Stimulated activated CD8-positive, alpha-beta memory T cell treated with anti-CD3 and anti-CD28 coated beads, Interleukin-12 subunit alpha, Interleukin-12 subunit beta, amount 100 ng/mL, for 4 hours (primary cell): ENCODE data around the gene USP30.
A peak's percentile ranks its signal among the peaks of the same experiment; 100 is the strongest.
"Not testable (repeated sequence)": the region's sequence is repeated elsewhere in the genome, so short reads cannot be mapped to it uniquely, and the experiment has no call there.

Experiments
- DNase-seq: peaks from one replicate; pipeline ENCODE4 v3.0.0-alpha.2; 2020; ENCODE audit warnings: low read depth

Gene USP30, protein sequence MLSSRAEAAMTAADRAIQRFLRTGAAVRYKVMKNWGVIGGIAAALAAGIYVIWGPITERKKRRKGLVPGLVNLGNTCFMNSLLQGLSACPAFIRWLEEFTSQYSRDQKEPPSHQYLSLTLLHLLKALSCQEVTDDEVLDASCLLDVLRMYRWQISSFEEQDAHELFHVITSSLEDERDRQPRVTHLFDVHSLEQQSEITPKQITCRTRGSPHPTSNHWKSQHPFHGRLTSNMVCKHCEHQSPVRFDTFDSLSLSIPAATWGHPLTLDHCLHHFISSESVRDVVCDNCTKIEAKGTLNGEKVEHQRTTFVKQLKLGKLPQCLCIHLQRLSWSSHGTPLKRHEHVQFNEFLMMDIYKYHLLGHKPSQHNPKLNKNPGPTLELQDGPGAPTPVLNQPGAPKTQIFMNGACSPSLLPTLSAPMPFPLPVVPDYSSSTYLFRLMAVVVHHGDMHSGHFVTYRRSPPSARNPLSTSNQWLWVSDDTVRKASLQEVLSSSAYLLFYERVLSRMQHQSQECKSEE

DNA sequence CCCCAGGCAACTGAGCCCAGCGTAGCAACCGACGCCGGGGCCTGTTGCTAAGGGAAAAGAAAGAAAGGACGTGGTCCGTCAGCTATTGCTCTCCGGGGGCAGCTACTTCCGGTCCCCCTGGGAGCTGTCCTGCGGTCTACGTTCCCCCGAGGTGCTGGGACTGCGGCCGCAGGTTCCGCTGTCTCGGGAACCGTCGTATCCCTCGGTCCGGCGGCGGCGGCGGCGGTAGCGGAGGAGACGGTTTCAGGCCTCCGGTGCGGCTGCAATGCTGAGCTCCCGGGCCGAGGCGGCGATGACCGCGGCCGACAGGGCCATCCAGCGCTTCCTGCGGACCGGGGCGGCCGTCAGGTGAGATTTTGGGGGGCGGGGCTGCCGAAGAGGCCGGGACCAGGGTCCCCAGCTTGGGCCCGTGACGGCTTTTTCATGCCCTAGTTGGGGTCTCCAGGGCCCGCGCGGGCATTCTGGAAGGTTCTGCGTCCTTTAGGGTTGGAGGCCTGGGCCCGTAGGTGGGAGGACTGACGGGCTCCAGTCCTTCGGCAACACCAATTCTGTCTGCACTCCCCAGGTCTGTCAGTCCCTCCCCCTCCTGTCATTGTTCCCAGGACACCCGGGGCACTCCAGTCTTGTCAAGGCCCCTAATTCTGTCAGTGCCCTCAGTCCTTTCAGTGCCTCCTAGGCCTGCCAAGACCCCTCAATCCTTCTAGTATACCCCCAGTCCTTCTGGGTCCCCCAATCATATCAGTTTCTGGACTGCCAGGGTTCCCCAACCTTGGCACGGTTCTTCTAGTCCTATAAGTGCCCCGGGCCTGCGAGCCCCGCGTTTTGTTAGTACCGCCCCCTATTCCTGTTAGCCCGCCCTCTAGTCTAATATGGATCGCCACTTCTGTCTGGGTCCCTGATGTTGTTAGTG lies at the start of gene USP30:
Gene USP30 (plus strand): TSS at position 163 of the 910 bp plus-strand sequence. CDS start 103 bp downstream, at position 266.
- peak; percentile 71 for DNase-seq

DNA sequence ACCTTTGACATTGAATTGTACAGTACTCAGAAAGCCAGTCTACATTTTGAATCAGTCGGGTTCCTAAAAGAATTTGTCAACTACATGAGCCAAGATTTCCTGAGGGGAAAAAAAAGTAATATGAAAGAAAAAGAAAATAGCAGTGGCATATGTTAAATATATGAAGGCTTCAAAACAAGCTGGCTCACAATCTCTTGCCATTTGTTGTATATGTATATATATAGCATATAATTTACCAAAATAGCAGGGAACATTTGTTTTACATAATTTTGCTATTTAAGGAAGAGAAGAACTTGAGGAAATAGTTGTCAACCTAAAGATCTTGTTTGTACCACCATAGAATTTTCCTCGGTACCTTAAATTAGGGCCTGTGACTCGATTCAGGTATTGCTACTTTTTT lies 48.4 kb upstream of the USP30 start:
- DNase-seq = no peak

DNA sequence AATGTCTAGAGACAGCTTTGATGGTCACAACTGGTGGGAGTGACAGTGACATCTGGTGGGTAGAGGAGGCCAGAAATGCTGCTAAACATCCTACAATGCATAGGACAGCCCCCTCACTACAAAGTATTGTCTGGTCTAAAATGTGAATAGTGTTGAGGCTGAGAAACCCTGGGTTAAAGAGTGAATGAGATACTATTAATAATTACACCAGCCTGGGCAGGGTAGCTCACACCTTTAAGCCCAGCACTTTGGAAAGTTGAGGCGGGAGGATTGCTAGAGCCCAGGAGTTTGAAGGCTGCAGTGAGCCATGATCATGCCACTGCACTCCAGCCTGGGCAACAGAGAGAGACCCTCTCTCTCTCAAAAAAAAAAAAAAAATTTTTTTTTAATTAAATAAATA lies 42.6 kb upstream of the USP30 start:
- DNase-seq = no peak

DNA sequence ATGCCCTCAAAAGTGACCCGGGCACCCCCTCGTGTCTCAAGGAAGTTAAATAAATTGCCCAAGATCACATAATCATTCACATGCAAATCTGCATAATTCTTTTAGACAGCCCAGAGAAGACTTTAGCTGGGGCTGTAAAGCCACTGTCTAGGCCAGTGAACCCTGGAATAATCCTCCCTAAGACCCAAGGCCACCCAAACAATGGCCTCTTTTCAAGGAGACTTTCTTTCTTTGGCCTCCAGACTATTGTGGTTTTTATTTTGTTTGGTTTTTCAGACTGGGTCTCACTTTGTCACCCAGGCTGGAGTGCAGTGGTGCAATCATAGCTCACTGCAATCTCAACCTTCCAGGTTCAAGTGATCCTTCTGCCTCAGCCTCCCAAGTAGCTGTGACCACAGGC lies 42.1 kb upstream of the USP30 start:
- DNase-seq = no peak

DNA sequence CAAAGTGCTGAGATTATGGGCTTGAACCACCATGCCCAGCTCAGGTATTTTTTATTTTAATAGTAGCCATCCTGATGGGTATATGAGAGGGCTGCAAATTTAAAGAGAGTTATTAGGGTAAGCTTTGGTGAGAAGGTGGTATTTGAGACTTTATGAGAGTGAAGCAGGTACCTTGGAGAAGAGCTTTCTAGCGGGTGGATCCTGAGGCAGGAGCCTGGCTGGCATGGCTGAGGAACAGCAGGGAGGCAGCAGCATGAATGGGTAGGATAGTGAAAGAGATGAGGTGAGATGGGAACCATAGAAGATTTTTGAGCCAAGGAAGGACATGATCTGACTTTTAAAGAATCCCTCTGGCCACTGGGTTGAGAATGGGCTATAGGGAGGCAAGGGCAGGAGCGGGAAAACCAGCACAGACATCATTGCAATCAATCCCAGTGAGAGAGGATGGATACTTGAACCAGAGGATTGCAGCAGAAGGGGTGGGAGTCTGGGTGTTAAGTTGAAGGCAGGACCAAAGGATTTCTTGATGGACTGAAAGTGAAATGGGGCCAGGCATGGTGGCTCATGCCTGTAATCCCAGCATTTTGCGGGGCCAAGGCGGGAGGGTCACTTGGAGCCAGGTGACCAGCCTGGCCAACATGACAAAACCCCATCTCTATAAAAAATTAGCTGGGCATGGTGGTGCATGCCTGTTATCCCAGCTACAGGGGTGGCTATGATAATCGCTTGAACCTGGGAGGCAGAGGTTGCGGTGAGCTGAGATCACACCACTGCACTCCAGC lies 37.2 kb upstream of the USP30 start:
- no peak for DNase-seq

DNA sequence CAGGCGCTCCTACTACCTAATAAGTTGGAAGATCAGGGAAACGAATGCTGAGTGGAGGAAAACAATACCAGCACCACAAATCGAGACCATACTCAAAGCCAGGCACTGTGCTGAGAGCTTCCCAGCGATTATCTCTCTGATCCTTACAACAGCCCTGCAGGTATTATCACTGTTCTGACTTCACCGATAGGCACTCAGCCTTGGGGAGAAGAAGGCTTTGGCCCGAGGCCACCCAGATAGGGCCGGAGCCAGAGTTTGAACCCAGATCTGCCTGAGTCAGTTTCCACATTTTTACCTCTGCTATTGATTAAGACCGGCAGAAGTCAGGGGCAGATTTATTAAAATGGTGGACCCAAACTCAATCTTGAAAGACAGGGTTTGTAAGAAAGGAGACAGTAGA lies 36.4 kb upstream of the USP30 start:
- DNase-seq = no peak

DNA sequence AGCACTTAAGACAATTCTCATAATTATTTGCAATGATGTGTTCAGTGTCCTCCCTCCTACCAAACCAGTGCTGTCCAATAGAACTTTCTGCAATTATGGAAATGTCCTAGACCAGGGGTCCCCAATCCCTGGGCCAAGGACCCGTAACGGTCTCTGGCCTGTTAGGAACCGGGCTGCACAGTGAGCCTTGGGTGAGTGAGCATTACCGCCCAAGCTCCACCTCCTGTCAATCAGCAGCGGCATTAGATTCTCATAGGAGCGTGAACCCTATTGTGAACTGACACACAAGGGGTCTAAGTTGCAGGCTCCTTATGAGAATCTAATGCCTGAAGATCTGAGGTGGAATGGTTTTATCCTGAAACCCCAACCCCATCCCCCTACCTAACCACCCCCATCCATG lies 35.4 kb upstream of the USP30 start:
- no peak for DNase-seq

DNA sequence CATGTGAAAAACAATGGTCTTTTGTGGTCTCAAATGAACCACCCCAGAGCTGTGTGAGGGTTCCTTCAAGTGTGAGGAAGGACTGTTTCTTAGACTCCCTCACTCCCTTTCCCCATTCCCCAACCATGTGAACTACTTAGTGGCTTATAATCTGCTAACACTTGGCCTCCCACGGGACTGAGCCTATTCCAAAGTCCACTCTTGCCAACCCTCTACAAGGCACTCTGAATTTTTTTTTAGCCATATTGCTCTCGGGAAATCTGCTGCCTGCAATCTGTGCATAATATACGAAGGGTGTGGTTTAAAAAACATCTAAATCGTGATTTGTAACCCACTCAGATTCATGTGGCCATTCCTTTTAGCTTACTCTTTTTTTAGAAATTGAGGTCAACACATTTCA lies 34.1 kb upstream of the USP30 start:
- no peak for DNase-seq

DNA sequence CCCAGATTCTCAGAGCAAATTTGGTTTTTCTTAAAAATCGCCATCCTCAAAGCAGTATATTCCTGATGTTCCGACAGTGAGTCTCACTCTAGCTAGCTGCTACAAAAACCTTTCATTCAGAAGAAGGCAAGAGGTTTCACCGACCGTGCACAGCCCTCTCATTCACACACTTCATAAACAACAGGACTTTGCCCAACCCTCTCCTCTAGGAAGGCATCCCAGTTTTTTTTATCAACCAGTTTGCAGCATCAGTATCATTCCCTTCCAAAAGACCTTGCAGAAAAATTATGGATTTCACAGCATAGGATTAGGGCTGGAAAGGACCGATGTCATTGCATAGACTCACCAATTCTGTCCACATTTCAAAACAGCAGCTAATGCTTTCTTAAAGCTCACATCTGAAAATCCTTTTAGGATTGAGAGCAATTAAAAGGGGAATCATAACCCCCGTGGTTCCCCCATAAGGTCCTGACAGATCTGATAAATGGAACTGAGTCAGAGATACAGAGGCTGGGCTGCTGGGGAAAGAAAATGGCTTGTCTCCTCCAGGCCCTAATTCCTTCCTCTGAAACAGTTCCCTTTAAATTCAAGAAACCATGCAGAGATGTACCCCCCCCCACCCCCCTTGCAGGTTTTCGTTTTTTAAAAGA lies 32.1 kb upstream of the USP30 start:
- DNase-seq = no peak

DNA sequence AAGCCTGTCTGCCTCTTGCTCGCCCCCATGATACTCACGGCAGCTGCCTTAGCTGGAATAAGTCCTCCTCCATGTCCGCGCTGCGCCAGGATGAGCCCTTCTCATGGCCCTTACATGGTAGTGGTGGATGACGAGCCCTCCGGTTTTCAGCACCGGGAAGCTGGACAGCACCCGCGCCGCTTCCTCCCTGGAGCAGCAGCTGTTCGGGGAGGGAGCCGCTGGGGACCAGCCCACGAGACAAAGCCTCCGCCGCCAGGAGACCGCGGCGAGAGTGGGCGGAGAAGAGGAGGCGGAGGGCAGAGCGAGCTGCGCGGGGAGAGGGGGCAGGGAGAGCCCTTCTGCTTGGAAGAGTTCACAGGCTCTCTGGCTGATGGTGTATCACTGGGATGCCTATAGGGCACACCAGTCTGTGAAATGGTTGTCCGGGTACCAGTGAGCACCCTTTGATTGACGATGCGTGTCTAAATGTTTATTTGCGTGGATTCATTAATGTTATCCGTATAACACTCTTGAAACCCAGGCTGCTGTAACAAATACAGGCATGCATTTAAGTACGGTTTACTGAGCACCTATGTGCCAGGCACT lies 31.5 kb upstream of the USP30 start, which contains the start of gene SVOP:
Gene SVOP (minus strand): TSS at position 273 of the 585 bp plus-strand sequence. CDS start 200 bp downstream, at position 73.
- DNase-seq = peak; percentile 0

DNA sequence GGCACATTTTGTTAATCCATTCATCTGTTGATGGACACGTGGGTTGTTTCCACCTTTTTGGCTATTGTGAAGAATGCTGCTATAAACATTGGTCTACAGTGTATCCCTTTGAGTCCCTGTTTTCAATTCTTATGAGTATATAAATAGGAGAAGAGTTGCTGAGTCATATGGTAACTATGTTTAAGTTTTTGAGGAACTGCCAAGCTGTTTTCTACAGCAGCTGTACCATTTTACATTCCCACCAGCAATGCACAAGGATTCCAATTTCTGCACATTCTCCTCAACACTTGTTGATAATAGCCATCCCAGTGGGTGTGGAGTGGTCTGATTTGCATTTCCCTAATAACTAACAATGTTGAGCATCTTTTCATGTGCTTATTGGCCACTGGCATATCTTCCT lies 24.6 kb upstream of the USP30 start:
- DNase-seq = no peak

DNA sequence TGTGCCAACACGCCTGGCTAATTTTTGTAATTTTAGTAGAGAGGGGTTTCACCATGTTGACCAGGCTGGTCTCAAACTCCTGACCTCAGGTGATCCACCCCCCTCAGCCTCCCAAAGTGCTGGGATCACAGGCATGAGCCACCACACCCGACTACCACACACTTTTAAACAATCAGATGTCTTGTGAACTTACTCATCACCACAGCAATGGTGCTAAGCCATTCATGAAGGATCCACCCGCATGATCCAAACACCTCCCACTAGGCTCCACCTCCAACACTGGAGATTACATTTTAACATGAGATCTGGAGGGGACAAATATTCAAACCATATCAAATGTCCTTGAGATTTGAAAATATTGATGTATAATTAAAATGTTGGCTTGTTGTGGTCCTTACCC lies 23.8 kb upstream of the USP30 start:
- DNase-seq = not testable (repeated sequence)

DNA sequence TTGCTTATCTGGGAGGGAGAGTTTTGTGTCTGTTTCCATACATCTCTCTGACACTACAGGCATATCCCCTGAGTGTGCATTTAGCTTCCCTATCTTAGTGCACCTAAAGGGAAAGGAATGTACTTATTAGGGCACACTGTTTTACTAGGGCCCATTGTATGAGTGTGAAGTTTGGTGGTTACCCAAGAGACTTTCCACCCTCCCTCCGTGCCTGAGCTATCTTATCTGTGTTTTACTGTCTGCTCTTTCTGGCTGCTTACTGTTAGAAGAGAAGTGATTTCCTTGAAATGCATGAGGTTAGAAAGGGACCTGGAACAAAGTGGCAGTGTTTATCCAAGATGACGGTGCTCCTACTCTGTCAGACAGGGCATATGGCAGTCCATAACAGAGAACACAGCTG lies 23.0 kb upstream of the USP30 start:
- DNase-seq = no peak

DNA sequence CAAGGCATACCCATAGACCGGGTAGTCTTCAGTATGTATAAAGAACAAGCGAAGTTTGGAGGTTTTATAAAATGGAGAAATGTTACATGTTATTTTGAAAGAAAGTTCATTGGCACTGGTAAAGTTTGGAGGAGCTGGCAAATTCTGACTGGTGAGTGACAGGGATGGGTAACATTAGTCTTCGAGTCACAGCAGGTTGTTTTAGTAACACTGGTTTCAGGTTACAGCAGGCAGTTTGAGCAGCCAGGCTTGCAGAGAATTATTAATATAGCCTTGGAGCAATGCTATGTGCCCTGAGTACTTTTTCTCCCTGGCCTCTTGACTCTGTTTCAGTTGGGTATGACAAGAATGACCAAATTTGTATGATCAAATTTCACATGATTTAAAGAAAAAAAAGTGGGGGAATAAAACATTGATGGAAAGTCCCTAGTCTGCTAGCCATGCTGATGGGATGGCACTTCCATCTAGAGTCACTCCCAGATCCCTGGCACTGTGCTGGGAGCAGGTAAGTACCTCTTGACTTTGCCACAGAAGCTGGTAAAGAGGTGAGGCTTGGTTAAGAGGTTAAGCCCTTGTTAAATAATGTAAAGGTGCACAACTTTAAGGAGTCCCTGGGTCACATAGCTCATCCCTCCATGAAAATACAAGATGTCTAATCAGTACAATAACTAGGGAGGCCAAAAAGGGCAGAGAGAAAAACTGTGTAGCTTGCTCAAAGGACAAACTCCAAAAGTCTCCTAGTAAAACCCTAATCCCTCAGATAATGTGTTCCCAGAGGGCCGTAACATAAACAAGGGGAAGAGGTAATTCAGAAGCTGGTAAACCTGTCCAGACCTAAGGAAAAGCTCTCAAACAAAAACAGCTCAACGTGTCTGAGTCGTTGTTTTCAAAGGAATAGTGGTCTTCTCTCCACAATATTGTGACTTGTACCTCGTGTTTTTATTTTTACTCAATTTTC lies 18.9 kb upstream of the USP30 start:
- no peak for DNase-seq

DNA sequence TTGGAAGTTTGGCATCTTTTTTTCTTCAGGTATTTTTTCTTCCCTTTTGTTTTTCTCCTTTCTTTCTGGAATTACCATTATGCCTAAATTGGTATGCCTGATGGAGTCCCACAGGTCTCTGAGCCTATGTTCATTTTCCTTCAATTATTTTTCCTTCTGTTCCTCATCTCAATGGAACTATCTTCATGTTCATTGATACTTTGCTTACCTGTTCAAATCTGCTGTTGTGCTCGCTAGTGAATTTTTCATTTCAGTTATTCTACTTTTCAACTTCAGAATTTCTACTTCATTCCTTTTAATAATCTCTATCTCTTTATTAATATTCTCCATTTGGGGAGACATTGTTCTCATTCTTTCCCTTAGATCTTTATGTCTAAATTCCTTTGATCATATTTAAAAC lies 15.4 kb upstream of the USP30 start:
- no peak for DNase-seq

DNA sequence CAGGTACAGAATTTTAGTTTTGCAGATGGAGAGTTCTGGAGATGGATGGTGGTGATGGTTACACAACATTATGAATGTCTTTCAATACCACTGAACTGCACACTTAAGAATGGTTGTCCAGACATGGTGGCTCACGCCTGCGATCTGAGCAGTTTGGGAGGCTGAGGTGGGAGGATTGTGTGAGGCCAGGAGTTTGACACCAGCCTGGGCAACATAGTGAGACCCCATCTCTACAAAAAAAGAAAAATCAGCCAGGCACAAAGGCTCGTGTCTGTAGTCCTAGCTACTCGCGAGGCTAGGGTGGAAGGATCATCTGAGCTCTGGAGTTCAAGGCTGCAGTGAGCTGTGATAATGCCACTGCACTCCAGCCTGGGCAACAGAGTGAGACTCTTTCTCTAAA lies 8.1 kb upstream of the USP30 start:
- DNase-seq = no peak

DNA sequence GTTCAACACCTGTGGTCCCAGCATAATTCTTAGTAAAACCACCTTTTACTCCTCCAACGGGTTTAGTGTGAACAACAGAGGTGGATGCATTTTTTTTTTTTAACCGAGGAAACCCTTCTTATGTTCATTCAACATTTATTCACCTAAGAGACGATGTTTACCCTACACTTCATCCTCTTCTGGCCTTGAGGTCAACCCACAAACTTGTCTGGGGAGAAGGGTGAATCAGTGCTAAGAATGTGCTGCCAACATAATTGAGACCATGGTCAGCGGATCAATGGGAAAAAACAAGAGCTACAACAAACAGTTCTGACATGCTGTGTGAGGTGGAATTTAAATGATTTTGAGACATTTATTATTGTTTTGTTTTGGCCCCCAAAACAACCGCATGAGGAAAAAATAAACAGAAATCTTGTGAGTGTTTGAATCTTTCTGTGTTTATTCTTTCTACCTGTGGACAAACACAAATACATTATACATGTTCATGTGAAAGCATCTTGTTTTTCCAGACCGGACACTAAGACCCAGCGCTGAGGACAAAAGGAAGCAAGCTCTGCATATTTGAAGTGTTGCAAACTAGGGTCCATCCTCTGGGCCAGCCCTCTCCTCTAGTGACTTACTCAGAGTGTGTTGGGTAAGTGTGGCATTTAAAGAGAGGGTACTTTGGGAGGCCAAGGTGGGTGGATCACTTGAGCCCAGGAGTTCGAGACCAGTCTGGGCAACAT lies 5.1 kb upstream of the USP30 start:
- DNase-seq = no peak

DNA sequence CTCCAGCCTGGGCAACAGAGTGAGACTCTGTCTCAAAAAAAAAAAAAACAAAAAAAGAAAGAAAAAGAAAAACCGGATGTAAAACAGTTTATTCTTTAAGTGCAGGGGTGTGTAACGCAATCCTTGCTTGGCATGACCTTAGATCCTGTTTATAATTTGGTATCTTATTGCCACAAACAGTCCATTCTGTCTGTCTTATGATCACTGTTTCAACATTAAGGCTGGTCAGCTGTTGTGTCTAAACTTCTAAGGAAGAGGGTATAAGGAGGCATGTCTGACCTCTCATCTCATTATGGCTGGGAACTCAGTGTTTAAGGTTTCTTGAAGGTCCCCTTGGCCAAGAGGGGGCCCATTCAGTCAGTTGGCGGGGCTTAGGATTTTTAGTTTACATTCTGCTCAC lies 3.7 kb upstream of the USP30 start:
- not testable (repeated sequence) for DNase-seq

DNA sequence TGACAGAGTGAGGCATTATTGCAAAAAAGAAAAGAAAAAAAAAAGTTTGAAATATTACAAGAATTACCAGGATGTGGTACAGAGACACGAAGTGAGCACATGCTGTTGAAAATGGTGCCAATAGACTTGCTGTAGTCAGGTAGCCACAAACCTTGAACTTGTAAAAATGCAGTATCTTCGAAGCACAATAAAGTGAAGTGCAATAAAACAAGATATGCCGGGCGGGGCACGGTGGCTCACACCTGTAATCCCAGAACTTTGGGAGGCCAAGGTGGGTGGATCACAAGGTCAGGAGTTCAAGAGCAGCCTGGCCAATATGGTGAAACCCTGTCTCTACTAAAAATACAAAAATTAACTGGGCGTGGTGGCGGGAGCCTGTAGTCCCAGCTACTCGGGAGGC lies 2.6 kb upstream of the USP30 start:
- not testable (repeated sequence) for DNase-seq
